AG04449 (cell line): ENCODE results near the gene GOLPH3.

Experiments
- CTCF ChIA-PET: fragments of 350-600 bp; formaldehyde crosslinking; extraction: SDS; loops from one replicate; lab custom pipeline; 2021; ENCODE audit warnings: antibody characterized with exemption; lab: Yijun Ruan, JAX
- POLR2A ChIA-PET: fragments of 400-600, 350-600 bp; formaldehyde crosslinking; extraction: SDS; loops from one replicate; lab custom pipeline; 2020; ENCODE audit warnings: antibody characterized with exemption, inconsistent platforms; lab: Yijun Ruan, JAX
- DNase-seq: peaks from one replicate; pipeline ENCODE4 v3.0.0-alpha.2; 2010; ENCODE audit warnings: low read depth, low spot score
- H3K4me3 ChIP-seq: 2 replicates; pipeline ENCODE4 v1.5.1; 2011; ENCODE audit warnings: low read depth, mild to moderate bottlenecking, control low read depth, low read length
- CTCF ChIP-seq: IDR thresholded peaks from one replicate; pipeline ENCODE4 v1.5.1; 2011; ENCODE audit warnings: mild to moderate bottlenecking, moderate library complexity, low read length, control low read depth, inconsistent platforms; ENCODE audit not compliant: insufficient read depth; ENCODE audit errors: missing control alignments

The GOLPH3 gene

GRCh38 chr5:32170303-32171151 is 3.6 kb downstream of the GOLPH3 start:
- H3K4me3 ChIP-seq = peak overlapping the region; percentile 24; the same call in 1 of the 2 replicates
- peak; percentile 42 for DNase-seq
- no peak for TF ChIP-seq CTCF
- ChIA-PET CTCF (interaction anchor here (0.6 to 1.0 kb wide), 2 partner anchors 8 to 61 kb away, joined by 3 read pairs; no protein-coding TSS in a partner anchor), POLR2A (interaction anchor here (0.6 kb wide), 1 partner anchor 25 kb away, joined by 3 read pairs; no protein-coding TSS in a partner anchor)

- no peak overlapping the region for H3K4me3 ChIP-seq
- POLR2A ChIA-PET = no interaction called here
- TF ChIP-seq CTCF = no peak
- no peak for DNase-seq
- CTCF ChIA-PET = no interaction called here
These were observed 5.6 kb downstream of the GOLPH3 start for GRCh38 chr5:32168460-32169033.

DNA sequence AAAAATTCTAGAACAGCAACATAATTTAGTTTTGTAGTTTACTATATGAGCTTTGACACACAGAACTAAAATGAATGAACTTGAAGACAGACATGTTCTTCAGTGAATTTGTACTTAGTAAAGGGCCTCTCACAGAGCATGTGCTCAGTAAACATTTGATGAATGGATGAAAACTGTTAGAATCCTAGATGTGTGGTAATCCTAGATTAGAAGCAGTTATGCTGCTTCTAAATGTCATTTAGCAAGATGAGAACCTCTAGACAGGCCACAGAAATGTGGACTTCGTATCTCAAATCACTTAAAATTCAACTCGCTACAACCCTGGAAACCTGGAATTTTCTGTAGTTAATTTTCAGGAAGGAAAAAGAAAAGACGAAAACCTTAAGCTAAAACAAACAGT is 8.5 kb downstream of the GOLPH3 start:
- no peak overlapping the region for H3K4me3 ChIP-seq
- ChIA-PET POLR2A (no interaction called here), CTCF (no interaction called here)
- TF ChIP-seq CTCF = no peak
- no peak for DNase-seq

DNA sequence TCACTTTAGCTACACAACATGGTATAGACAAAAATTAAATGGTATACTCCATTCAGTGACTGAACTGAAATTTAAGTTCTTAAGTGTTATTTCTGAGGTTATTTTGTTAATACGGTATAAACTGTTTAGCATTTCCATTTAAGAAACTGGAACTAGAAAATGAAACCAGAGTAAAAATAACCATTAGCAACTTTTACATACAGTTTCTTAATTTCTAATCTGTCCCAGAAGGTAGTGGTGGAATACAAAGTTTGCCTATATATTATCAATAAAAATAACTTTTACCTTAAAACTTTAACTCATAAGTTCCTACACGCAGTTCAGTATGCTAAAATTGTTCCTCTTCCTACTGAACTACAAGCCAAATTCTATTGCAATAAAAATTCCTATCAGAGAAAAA is 10.3 kb downstream of the GOLPH3 start:
- ChIA-PET CTCF (interaction anchor here (1.8 kb wide), 1 partner anchor 166 kb away, joined by 5 read pairs; no protein-coding TSS in a partner anchor), POLR2A (no interaction called here)
- no peak for TF ChIP-seq CTCF
- H3K4me3 ChIP-seq = no peak overlapping the region
- DNase-seq = no peak

GRCh38 chr5:32163053-32163452 is 11.1 kb downstream of the GOLPH3 start:
- no peak for DNase-seq
- no peak for TF ChIP-seq CTCF
- no peak overlapping the region for H3K4me3 ChIP-seq
- POLR2A ChIA-PET = no interaction called here
- CTCF ChIA-PET = no interaction called here

- ChIA-PET CTCF (no interaction called here), POLR2A (no interaction called here)
- no peak for TF ChIP-seq CTCF
- H3K4me3 ChIP-seq = no peak overlapping the region
- DNase-seq = no peak
These were observed 13.9 kb downstream of the GOLPH3 start for GRCh38 chr5:32160228-32160627.
